GM18526 (cell line): ENCODE data around the gene UPK2.

ENCODE experiments used
- POLR2A ChIP-seq: IDR thresholded peaks from 3 replicates; pipeline ENCODE4 v1.6.1; 2011; ENCODE audit not compliant: insufficient read length; ENCODE audit errors: extremely low read depth

UPK2 gene

DNA sequence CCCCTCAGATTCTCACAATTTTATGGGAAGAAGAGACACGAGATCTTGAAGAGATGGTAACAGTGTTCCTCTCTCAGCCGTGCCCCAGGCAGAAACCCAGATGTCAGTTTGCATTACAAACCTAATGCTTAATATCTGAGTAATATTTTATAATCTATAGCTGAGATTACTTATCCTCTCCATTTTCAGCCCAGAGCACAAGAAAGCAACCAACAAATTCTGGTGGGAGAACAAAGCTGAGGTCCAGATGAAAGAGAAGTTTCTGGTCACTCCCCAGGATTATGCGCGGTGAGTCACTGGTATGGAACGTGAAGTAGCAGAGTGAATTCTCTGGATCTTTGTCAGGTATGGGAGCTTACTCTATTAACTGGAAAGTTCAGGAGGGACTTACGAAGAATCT, 42.7 kb downstream of the UPK2 start:
- TF ChIP-seq POLR2A = no peak

DNA sequence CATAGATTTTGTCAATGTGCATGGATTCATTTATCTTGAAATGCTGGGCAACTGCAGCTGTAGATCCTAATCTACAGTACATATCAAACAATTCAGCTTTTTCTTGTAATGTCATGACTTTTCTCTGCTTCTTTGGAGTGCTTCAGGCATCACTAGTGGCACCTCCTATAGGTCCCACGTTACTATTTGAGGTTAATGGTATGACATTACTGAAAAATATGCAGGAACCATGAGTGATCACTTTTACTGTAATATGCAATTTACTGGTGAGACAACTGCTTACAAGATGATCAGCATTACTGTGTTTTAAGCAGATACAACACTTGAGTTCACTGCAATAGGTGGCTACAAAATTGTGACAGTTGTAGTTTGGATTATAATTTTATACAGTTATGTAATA, 44.8 kb downstream of the UPK2 start:
- no peak for TF ChIP-seq POLR2A

DNA sequence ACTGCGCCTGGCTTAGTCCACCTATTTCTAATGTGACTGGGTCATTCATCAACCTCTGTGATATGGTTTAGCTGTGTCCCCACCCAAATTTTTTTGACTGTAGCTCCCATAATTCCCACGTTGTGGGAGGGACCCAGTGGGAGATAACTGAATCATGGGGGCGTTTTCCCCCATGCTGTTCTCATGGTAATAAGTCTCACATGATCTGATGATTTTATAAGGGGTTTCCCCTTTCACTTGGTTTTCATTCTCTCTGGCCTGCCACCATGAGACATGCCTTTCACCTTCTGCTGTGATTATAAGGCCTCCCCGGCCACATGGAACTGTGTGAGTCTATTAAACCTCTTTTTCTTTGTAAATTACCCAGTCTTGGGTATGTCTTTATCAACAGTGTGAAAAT, 50.6 kb downstream of the UPK2 start:
- TF ChIP-seq POLR2A = no peak
